Measurements from ENCODE around the gene MEIOB. TPM values are rescaled to one million over a fixed set of nuclear protein-coding genes. Genes with fewer than 3 reads are reported as not detected.

MEIOB gene
- total and polyA plus RNA-seq, 8 donors: 0.26 to 0.44 TPM; not detected in 6

DNA sequence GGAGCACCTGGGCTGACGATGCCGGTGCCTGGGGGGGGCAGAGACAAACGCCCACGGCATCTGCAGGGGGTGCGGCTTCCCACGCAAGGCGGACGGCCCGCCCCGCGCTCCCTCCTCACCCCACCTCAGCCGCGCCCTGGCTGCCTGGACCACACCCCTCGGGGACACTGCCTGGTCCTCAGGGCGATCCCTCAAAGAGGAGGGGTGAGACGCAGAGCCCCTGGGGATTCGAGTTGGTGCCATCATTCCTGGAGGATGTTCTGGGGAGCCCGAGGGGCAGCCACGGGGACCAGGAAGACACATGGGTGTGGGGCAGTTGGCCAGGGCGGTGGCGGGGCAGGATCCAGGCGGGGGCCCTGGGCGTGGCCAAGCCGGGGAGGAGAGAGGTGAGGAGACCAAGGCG, 82.3 kb downstream of the MEIOB start:
- no peak overlapping the region for H3K27ac ChIP-seq
- no peak overlapping the region for H3K4me3 ChIP-seq
- TF ChIP-seq, protein P1, sequence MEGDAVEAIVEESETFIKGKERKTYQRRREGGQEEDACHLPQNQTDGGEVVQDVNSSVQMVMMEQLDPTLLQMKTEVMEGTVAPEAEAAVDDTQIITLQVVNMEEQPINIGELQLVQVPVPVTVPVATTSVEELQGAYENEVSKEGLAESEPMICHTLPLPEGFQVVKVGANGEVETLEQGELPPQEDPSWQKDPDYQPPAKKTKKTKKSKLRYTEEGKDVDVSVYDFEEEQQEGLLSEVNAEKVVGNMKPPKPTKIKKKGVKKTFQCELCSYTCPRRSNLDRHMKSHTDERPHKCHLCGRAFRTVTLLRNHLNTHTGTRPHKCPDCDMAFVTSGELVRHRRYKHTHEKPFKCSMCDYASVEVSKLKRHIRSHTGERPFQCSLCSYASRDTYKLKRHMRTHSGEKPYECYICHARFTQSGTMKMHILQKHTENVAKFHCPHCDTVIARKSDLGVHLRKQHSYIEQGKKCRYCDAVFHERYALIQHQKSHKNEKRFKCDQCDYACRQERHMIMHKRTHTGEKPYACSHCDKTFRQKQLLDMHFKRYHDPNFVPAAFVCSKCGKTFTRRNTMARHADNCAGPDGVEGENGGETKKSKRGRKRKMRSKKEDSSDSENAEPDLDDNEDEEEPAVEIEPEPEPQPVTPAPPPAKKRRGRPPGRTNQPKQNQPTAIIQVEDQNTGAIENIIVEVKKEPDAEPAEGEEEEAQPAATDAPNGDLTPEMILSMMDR (IDR thresholded peaks at IDR 0.05): no peak
- FAIRE-seq: no peak
- peaks cover 9 to 12% (median 10%) of the 10 kb centered on the region in 3 donors for H3K4me1 ChIP-seq
- WGBS, 2 donors: 92 to 93% methylated on average over 25 of the region's 25 CpGs
- no peak for ATAC-seq
- no peaks in the 10 kb centered on the region for H3K36me3 ChIP-seq
- H3K9me3 ChIP-seq: no peaks in the 10 kb centered on the region
- DNase-seq: peak in 3 of 6 donors; percentile 7 to 76 (median 44)
- H3K27me3 ChIP-seq: no peaks in the 10 kb centered on the region
- intact Hi-C loops (cut with DNase I): no loop called here

DNA sequence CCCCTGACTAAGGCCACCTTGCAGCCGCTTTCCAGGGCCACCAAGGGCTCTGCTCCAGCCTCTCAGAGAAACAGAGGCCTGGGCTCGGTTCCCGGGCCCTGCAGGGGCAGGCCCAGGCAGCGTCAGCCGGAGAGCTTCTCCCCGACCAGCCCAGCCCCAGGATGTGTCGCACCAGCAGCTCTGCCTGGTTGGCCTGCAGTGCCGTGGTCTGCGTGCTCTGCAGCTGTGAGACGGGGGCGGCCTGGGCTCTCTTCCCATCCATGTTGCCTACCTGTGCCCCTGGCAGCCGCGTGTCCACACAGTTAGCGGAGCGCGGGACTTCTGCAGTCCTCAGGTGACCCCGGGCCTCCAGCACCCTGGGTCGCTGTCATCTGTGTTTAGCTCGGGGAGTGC, 83.3 kb downstream of the MEIOB start:
- FAIRE-seq (no peak), ATAC-seq (no peak), DNase-seq (peak in 2 of 6 donors; percentile 36 to 74)
- TF ChIP-seq, protein P1 (IDR thresholded peaks at IDR 0.05): no peak
- Histone ChIP-seq H3K36me3 (no peaks in the 10 kb centered on the region), H3K4me1 (peaks cover 3 to 11% (median 5%) of the 10 kb centered on the region in 3 donors), H3K27ac (no peak overlapping the region), H3K4me3 (no peak overlapping the region), H3K27me3 (no peaks in the 10 kb centered on the region), H3K9me3 (no peaks in the 10 kb centered on the region)
- intact Hi-C loops (cut with DNase I): no loop called here
- WGBS, 2 donors: 81 to 82% methylated on average over 19 of the region's 19 CpGs

DNA sequence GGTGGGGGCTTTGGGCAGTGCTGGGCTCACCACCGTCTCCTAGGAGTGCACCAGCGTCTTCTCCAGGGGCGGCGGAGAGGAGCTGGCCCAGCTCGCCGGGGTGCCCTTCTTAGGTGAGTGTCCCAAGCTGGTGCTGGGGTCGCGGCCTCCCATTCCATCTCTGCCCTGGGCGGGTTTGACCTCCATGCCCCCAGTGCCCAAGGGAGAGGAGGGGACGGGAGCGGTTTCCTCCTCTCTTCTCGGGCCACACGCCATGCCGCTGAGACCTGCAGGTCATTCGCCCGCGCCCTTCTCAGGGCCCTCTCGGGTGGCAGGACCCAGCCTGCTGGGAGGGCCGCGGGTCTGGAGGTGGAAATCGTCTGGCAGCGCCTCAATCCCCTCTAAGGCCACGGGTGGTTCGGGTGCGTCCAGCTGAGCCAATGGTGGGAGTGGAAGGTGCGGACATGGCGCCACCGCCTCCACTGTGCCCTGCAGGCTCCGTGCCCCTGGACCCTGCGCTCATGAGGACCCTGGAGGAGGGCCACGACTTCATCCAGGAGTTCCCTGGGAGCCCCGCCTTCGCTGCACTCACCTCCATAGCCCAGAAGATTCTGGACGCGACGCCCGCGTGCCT, 83.8 kb downstream of the MEIOB start:
- Histone ChIP-seq H3K27me3 (no peaks in the 10 kb centered on the region), H3K36me3 (no peaks in the 10 kb centered on the region), H3K4me1 (peaks cover 0 to 6% (median 5%) of the 10 kb centered on the region in 3 donors), H3K9me3 (no peaks in the 10 kb centered on the region), H3K4me3 (no peak overlapping the region), H3K27ac (no peak overlapping the region)
- ATAC-seq (no peak), DNase-seq (peak in 2 of 6 donors; percentile 40 to 71), FAIRE-seq (no peak)
- intact Hi-C loops (cut with DNase I): no loop called here
- WGBS, 2 donors: 93 to 94% methylated on average over 38 of the region's 38 CpGs
- TF ChIP-seq, protein P1 (IDR thresholded peaks at IDR 0.05): no peak

DNA sequence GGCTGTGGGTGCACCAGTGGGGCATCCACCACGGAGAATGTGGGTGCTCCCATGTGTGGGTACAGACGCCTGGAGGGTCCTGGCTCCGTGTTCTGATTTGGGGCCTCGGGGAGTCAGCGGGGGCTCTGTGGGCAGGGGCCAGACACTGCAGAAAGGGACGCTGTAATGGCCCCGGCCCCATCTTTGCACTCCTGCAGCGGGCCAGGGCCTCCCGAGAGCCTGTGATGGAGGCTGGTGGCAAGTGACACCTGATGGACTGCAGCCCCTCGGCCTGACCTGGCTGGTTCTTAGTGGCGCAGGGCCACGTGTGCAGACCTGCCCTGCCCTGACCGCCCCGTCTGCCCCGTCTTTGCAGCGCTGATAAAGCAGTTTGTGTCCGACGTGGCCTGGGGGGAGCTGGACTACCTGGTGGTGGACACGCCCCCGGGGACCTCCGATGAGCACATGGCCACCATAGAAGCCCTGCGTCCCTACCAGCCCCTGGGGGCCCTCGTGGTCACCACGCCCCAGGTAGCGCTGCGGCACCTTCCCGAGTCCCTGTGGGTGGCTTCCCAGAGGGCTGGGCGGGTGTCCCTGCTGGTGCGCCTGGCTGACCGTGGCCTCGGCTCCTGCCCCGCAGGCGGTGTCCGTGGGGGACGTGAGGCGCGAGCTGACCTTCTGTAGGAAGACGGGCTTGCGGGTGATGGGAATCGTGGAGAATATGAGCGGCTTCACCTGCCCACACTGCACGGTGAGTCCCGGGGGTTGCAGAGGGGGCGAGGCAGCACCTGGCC, 84.5 kb downstream of the MEIOB start:
- TF ChIP-seq, protein P1 (IDR thresholded peaks at IDR 0.05): no peak
- Histone ChIP-seq H3K36me3 (no peaks in the 10 kb centered on the region), H3K4me1 (peaks cover 0 to 6% (median 5%) of the 10 kb centered on the region in 3 donors), H3K27me3 (no peaks in the 10 kb centered on the region), H3K4me3 (no peak overlapping the region), H3K27ac (no peak overlapping the region), H3K9me3 (no peaks in the 10 kb centered on the region)
- FAIRE-seq (no peak), ATAC-seq (no peak), DNase-seq (peak in 1 of 6 donors; percentile 41)
- intact Hi-C loops (cut with DNase I): no loop called here
- 91 to 94% methylated on average over 44 of the region's 44 CpGs for WGBS, 2 donors

DNA sequence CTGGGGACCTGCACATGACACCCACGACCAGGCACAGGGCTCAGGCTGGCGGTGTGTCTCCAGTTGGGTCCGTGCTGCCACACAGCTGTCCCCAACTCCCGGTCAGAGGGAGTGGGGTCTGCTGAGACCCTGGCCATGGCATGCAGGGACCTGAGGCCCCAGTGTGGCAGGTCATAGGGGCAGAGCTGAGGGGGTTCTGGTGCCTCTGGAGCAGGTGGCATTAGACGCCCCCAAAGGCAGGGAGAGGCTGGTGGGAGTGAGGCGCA, 85.0 kb downstream of the MEIOB start:
- no peak for FAIRE-seq
- TF ChIP-seq, protein P1 (IDR thresholded peaks at IDR 0.05): no peak
- Histone ChIP-seq H3K36me3 (no peaks in the 10 kb centered on the region), H3K4me3 (no peak overlapping the region), H3K27ac (no peak overlapping the region), H3K4me1 (peaks cover 0 to 6% (median 5%) of the 10 kb centered on the region in 3 donors), H3K9me3 (no peaks in the 10 kb centered on the region), H3K27me3 (no peaks in the 10 kb centered on the region)
- intact Hi-C loops (cut with DNase I): no loop called here
- no peak for ATAC-seq
- WGBS, 2 donors: 84% methylated on average over 6 of the region's 6 CpGs
- peak in 1 of 6 donors; percentile 70 for DNase-seq

Data from pancreas (tissue), 10 donors.